ENCODE measurements around the gene CTNNBL1. TPM values are rescaled to one million over a fixed set of nuclear protein-coding genes. Genes with fewer than 3 reads are reported as not detected.

Gene CTNNBL1
- total RNA-seq, 1 experiment from 2014 or later = 55.4 TPM

DNA sequence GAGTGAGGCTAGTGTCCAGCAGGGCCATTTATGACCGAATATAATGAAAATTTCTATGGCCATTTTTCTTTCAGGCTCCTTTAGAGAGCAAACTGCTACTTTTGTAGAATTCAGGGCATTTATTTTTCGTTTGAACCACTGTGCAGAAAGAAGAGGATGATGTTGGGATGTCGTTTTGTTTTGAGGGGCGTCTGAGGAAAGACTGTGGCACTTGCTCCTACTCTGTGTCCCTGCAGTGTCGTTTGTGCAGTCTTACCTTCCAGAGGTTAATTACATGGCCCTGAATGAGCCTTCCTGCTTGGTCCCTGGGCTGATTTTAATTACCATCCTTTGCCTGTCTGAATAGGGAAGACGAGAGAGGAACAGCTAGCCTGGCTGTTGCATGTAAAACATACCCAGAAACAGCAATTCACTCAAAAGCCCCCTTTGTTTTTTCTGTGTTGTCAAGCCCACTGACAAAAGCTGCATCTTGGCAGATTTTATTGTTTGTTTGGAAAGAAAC lies 65.3 kb downstream of the CTNNBL1 start (continued):
- TF ChIP-seq FOSL1 (IDR thresholded peaks at IDR 0.05; ENCODE audit: low read depth) = no peak
- TF ChIP-seq, protein P1, sequence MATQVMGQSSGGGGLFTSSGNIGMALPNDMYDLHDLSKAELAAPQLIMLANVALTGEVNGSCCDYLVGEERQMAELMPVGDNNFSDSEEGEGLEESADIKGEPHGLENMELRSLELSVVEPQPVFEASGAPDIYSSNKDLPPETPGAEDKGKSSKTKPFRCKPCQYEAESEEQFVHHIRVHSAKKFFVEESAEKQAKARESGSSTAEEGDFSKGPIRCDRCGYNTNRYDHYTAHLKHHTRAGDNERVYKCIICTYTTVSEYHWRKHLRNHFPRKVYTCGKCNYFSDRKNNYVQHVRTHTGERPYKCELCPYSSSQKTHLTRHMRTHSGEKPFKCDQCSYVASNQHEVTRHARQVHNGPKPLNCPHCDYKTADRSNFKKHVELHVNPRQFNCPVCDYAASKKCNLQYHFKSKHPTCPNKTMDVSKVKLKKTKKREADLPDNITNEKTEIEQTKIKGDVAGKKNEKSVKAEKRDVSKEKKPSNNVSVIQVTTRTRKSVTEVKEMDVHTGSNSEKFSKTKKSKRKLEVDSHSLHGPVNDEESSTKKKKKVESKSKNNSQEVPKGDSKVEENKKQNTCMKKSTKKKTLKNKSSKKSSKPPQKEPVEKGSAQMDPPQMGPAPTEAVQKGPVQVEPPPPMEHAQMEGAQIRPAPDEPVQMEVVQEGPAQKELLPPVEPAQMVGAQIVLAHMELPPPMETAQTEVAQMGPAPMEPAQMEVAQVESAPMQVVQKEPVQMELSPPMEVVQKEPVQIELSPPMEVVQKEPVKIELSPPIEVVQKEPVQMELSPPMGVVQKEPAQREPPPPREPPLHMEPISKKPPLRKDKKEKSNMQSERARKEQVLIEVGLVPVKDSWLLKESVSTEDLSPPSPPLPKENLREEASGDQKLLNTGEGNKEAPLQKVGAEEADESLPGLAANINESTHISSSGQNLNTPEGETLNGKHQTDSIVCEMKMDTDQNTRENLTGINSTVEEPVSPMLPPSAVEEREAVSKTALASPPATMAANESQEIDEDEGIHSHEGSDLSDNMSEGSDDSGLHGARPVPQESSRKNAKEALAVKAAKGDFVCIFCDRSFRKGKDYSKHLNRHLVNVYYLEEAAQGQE (IDR thresholded peaks at IDR 0.05; ENCODE audit: low read depth) = no peak
- TF ChIP-seq RAD21 (IDR thresholded peaks at IDR 0.05; ENCODE audit: low read depth) = no peak
- TF ChIP-seq POLR2AphosphoS5 (IDR thresholded peaks at IDR 0.05; ENCODE audit: low read depth, low read length) = no peak
- TF ChIP-seq YY1 (IDR thresholded peaks at IDR 0.05; ENCODE audit: extremely low read depth, insufficient replicate concordance, low read depth, low read length) = no peak

DNA sequence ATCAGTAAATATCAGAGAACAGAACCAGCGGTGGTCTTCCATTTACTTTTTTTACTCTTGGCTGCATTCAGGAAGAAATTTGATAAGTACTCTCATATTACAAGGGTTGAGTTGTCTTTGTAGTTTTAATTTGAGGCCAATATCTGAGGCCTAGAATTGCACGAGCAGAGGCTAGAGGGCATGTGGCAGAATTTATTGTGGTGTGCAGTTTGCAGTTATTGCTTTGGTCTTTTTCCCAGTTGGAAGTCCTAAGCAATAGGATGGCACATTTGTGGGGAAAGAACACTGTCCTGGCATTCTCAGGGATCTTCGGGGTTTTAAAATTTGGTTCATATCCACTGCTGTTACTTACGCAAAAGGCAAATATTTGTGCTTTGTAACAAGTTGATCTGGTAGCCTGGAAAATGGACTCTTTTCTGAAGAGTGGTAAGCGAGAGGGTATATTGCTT lies 66.0 kb downstream of the CTNNBL1 start:
- no peaks in the 10 kb centered on the region for H3K4me1 ChIP-seq (ENCODE audit: control insufficient read depth in 1 of 2, insufficient read depth in 2 of 2, low read length in 2 of 2)
- H3K36me3 ChIP-seq (ENCODE audit: control insufficient read depth in 1 of 2, insufficient read depth in 2 of 2, low read length in 2 of 2) = peaks cover 0 to 2% of the 10 kb centered on the region in 2 experiments; a peak in 1 of 4 replicates
- no peaks in the 10 kb centered on the region for H3K27me3 ChIP-seq (ENCODE audit: insufficient read depth, low read length)
- no peaks in the 10 kb centered on the region for H3K9me3 ChIP-seq (ENCODE audit: control insufficient read depth in 1 of 2, insufficient read depth in 1 of 2, low read depth in 1 of 2, low read length in 2 of 2)
- no peak overlapping the region for H3K4me3 ChIP-seq (replicated peaks in 1 of 2; ENCODE audit: low read depth in 1 of 2, low read length in 2 of 2)
- intact Hi-C loops (cut with micrococcal nuclease) = no loop called here
- H4K20me1 ChIP-seq (ENCODE audit: insufficient read depth) = no peaks in the 10 kb centered on the region
- no peak for DNase-seq (ENCODE audit: low read depth, low spot score)
- ChIA-PET CTCF (no interaction called here), RAD21 (ENCODE audit: low non-redundant PET in 1 of 2, low total read pairs in 2 of 2, uncharacterized antibody in 2 of 2, unreplicated experiment in 2 of 2) (no interaction called here), POLR2A (no interaction called here)
- no peak for ATAC-seq
- H3K79me2 ChIP-seq (ENCODE audit: insufficient read depth, low read length) = no peaks in the 10 kb centered on the region
- H3K27ac ChIP-seq (ENCODE audit: low read depth, low read length) = no peak overlapping the region
- no peak overlapping the region for H3K4me2 ChIP-seq (ENCODE audit: low read length)
- BruUV-seq (replicated peaks) = no TSS peak
- H3K9ac ChIP-seq (ENCODE audit: low read length) = no peak overlapping the region
- H2AFZ ChIP-seq (ENCODE audit: low read depth, low read length, poor library complexity, severe bottlenecking) = no peak overlapping the region
- H3K9me2 ChIP-seq (ENCODE audit: insufficient read depth) = no peaks in the 10 kb centered on the region
- TF ChIP-seq, protein P2, sequence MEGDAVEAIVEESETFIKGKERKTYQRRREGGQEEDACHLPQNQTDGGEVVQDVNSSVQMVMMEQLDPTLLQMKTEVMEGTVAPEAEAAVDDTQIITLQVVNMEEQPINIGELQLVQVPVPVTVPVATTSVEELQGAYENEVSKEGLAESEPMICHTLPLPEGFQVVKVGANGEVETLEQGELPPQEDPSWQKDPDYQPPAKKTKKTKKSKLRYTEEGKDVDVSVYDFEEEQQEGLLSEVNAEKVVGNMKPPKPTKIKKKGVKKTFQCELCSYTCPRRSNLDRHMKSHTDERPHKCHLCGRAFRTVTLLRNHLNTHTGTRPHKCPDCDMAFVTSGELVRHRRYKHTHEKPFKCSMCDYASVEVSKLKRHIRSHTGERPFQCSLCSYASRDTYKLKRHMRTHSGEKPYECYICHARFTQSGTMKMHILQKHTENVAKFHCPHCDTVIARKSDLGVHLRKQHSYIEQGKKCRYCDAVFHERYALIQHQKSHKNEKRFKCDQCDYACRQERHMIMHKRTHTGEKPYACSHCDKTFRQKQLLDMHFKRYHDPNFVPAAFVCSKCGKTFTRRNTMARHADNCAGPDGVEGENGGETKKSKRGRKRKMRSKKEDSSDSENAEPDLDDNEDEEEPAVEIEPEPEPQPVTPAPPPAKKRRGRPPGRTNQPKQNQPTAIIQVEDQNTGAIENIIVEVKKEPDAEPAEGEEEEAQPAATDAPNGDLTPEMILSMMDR (IDR thresholded peaks at IDR 0.05 in 2 of 3, conservative IDR thresholded peaks at IDR 0.05 in 1 of 3; ENCODE audit: borderline replicate concordance in 1 of 3, insufficient read depth in 1 of 3, low read depth in 2 of 3, low read length in 2 of 3) = no peak
- TF ChIP-seq JUND (IDR thresholded peaks at IDR 0.05) = no peak
- no peak for TF ChIP-seq POLR2AphosphoS5 (IDR thresholded peaks at IDR 0.05; ENCODE audit: low read depth, low read length)
- TF ChIP-seq, protein P3, sequence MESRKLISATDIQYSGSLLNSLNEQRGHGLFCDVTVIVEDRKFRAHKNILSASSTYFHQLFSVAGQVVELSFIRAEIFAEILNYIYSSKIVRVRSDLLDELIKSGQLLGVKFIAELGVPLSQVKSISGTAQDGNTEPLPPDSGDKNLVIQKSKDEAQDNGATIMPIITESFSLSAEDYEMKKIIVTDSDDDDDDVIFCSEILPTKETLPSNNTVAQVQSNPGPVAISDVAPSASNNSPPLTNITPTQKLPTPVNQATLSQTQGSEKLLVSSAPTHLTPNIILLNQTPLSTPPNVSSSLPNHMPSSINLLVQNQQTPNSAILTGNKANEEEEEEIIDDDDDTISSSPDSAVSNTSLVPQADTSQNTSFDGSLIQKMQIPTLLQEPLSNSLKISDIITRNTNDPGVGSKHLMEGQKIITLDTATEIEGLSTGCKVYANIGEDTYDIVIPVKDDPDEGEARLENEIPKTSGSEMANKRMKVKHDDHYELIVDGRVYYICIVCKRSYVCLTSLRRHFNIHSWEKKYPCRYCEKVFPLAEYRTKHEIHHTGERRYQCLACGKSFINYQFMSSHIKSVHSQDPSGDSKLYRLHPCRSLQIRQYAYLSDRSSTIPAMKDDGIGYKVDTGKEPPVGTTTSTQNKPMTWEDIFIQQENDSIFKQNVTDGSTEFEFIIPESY (IDR thresholded peaks at IDR 0.05; ENCODE audit: extremely low read depth, insufficient replicate concordance, low read length) = no peak
- TF ChIP-seq SIN3A (IDR thresholded peaks at IDR 0.05; ENCODE audit: low read depth) = no peak
- TF ChIP-seq, protein P4, sequence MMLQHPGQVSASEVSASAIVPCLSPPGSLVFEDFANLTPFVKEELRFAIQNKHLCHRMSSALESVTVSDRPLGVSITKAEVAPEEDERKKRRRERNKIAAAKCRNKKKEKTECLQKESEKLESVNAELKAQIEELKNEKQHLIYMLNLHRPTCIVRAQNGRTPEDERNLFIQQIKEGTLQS (IDR thresholded peaks at IDR 0.05) = no peak
- no peak for TF ChIP-seq YY1 (IDR thresholded peaks at IDR 0.05; ENCODE audit: extremely low read depth, insufficient replicate concordance, low read depth, low read length)
- TF ChIP-seq, protein P1 (IDR thresholded peaks at IDR 0.05; ENCODE audit: low read depth) = no peak
- TF ChIP-seq, protein P5, sequence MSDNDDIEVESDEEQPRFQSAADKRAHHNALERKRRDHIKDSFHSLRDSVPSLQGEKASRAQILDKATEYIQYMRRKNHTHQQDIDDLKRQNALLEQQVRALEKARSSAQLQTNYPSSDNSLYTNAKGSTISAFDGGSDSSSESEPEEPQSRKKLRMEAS (IDR thresholded peaks at IDR 0.05) = no peak

Measured in HCT116 (cell line).